HG02588 (cell line): Measurements from ENCODE around the gene SCAPER.

Experiments used
- ATAC-seq: cut with Tn5 transposase; IDR thresholded peaks from one replicate; pipeline ENCODE4 v1.9.1; 2021; ENCODE audit warnings: mild to moderate bottlenecking, moderate library complexity; ENCODE audit not compliant: unreplicated experiment

SCAPER gene

DNA sequence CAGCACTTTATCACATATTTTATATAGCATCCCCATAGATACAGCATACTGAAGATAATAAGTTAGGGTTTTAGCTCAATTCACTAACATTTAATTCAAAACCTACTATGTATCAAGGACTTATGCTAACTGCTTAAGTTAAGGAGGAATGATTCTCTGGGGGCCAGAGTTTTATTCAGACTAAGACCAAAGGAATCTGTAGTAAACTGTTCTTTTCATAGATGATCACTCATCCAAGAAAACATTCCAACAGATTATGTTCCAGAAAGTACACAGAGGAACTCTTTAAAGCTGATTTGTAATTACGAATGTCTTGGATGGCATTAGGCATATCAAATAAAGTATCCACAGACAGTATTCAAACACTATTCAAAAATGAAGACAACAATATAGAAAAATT is 226.4 kb downstream of the SCAPER start:
- no peak for ATAC-seq

DNA sequence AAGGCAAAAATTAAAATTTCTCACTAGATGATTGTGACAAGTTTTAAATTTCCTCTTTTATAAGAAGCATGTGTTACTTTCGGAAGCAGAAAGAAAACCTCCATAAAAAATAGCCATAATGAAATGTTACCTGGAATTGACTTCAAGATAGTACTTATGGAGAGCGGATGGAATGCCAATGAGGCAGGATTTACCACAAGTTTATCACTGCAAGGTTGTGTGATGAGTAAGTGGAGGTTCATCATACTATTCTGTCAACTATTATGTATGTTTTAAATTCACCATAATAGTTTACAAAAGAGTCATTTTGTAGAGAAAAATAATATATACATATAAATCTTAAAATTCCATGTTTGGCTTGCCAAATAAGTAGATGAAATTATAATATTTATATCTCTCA is 230.3 kb downstream of the SCAPER start:
- ATAC-seq = no peak

DNA sequence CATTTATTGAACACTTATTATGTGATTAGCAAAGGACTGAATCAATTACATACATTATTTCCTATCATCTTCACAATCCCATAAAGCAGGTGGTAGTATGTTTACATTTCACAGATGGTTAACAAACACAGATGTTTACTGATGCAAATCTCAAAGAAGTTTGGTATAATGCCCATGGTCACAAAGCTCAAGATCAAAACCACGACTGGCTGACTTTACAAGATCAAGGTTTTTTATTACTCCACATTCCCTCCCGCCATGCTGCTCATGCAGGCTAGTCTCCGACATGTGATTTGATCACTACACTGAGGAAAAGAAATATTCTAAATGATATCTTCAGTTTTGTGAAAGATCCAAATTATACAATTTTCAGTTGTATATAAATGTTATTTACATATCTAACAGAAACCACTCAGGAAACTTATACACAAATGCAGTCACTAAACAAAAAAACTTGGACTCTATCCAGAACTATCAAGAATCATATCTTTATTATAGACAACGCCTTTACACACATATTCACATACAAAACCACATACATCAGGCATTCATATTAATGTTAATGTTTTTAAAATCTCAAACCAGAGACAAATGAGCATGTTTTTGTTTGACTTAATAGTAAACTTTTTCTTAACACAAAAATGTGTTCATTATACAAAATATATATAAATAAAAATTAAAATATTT is 235.5 kb downstream of the SCAPER start:
- no peak for ATAC-seq

DNA sequence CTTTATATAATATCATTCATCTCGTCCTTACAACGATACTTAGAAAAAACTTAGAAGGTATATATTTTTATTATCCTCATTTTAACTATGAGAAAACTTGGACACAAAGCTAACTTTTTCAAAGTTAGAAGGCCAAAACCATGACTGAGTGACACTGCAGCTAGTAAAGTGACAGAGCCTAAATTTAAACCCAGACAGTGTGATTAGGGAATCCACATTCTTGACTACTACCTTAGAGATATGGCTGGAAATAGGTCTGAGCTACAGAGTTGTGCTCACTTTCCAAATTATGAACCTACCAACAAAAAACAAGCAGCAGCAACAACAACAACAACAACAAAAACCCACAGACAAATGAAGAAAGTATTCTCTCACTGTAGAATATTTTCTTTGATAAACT is 236.2 kb downstream of the SCAPER start:
- no peak for ATAC-seq

DNA sequence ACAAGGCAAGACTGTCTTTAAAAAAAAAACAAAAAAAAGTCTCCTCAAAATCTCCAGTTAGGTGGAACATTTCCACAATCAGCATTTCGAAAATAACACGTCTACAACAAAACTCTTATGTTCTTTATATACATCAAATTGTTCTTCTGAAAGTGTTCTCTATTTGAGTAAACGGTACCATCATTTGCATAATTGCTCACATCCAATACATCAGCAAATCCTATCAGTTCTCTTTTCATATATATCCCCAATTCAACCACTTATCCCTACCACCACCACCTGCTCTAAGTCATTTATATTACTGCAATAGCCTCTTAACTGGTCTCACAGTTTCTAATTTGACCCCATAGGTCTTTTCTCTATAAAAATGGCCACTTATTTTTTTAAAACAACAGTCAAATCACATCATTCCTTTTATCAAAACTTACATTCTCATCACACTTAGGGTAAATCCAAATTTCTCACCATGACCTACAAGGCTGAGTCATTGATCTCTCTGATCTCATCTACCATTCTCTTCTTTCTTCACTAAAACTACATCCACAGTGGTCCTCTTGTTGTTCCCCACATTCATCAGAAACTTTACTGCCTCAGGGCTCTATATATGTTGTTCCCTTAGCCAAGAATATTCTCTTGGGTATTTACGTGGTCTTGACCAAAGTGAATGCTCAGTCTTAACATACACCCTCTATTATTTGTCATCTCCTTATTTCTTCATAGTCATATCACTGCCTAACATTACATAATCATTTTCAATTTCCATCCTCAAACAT is 237.0 kb downstream of the SCAPER start:
- no peak for ATAC-seq

DNA sequence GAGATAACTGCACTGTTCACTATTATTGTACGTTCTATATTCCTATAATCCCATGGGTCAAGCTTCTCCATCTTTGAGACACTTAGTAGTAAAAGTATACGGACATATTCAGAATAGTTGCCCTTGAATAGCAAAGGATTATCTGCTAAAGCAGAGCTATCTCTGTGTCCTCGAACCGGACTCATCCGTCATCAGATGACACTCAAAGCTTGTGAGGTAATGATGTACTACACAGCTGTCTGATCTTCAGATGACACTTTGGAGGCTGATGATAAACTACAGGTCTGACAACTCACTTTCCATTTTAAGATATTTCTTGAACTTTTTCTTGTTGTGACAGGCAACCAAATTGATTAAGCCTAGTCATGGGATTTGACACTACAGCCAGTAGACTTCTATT is 240.2 kb downstream of the SCAPER start:
- ATAC-seq = no peak

DNA sequence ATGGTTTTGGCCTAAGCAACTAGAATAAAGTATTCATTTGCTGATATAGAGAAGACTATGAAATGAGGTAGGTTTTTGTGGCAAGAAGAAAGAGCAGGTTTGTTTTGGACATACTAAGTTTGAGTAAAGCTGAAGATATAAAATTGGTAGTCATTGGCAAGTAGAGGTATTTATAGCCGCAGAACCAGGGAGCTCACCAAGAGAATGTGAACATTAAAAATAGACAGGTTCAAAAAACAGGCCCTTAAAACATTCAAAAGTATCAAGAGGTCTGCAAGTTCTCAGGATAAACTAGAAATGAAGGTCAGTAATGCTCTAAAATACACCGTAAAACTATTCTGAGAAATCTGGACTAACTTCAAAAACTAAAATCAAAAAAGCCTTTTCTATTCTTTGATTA is 240.7 kb downstream of the SCAPER start:
- no peak for ATAC-seq

DNA sequence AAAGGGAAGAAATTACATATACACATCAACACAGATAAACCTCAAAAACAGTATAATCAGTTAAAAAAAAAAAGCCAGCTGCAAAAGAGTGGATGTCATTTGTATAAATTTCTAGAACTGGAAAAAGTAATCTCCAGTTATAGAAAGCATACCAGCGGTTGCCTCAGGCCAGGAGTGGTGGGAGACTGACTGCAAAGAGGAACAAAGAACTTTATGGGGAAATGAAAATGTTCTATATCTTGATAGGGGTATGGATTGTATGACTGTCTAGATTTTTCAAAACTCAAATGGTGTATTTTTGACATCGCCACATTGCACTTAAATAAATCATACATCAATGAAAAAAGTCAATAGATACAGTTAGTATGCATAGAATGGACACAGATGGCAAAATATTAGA is 241.6 kb downstream of the SCAPER start:
- no peak for ATAC-seq

DNA sequence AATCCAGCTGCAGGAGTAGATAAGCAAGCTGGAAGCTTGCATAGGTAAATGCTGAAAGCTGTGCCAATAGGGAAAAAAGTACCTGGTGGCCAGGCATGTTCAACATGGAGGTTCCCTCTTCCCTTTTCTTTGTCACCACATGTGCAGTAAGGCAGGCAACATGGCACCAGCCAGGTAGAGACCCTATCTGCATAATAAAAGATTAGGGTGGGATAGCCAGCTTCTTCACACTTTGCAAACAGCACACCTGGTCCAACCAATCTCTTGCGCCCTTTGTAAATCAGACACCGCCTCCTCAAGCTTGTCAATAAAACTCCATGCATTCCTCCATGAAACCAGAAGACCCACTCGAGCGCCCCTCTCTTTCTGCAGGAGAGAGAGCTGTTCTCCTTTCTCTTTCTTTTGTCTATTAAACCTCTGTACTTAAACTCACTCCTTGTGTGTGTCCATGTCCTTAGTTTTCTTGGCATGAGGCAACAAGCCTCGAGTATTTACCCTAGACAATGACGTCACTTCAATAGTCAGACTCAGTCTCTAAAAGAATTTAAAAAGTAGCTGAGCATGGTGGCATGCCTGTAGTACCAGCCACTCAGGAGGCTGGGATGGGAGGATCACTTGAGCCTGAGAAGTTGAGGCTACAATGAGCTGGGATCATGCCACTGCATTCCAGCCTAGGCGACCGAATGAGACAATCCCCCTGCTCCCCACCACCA is 256.3 kb downstream of the SCAPER start:
- ATAC-seq = no peak

DNA sequence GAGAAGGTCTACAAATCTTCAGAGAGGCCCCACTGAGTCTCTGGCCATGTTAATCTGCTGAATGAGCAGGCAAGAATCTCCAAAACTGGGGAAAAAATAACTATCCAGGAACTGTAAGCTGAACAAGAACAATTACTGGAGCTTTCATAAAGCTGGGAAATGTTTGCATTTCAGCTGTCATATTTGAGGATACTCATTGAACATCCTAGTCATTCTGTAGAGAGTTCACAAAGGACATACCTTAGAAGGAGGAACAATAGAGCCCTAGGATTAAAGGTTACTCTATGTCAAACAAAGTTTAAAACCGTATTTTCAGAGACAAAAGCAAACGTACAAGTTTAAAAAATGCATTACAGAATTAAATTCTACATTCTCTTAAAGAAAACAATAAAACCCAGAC is 257.5 kb downstream of the SCAPER start:
- no peak for ATAC-seq

DNA sequence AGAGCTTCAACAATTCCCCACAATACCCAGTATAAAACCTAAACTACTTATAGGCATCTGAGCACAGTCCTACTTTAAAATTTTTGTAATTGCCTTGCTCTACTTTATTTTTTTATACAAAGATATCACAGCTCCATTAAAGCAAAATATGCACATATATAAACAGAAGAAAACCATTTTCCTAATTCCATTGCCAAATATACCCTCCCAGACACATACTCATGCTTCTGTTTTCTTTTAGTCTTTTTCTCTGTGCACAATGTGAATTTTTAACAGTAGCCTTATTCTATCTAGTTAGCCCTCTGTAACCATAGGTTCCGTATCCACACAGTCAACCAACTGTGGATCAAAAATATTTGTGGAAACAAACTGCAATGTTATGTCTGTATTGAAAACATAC is 260.5 kb downstream of the SCAPER start:
- ATAC-seq = no peak

DNA sequence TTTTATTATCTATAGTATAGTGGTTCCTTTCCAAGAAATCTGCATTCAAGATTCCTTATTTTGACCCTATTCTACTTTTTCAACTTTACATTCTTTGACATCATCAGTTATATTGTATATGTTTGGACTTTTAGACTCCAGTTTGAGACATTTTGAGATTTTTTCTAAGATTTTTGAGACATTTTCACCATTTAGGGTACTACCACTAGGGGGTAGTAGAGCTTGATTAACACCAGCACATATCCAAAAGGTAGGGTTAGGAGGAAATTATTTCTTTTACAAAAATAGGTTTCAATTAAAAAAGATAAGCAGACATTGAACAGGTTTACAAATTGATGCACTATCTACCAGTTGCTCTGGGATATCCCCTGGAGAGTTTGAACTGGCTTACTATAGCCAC is 262.5 kb downstream of the SCAPER start:
- ATAC-seq = no peak

DNA sequence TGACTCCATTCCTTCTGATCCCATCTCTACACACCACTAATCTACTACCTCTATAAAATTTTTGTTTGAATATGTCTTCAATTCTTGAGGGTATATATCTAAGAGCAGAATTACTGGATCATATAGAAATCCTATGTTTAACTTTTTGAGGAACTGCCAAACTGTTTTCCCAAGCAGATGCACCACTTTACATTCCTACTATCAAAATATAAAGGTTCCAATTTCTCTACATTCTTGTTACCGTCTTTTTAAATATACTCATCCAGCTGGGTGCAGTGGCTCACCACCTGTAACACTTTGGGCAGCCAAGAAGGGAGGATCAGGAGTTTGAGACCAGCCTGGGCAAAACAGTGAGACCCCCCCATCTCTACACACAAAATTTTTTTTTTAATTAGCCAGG is 268.0 kb downstream of the SCAPER start:
- ATAC-seq = no peak

DNA sequence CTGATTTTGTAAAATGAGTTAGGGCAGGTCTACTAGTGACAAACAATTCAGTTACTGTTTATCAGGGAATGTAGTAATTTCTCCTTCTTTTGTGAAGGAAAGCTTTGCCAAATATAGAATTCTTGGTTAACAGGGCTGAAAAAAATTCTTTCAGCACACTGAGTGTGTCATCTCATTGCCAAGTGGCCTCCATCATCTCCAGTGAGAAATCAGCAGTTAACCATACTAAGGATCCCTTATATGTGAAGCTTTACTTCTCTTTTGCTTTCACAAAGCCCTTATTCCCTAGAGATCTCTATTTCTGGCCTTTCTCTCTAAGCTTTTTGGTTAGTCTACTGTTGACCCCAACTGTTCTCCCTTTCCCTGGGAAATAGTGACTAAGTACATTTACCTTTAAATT is 269.1 kb downstream of the SCAPER start:
- ATAC-seq = no peak

DNA sequence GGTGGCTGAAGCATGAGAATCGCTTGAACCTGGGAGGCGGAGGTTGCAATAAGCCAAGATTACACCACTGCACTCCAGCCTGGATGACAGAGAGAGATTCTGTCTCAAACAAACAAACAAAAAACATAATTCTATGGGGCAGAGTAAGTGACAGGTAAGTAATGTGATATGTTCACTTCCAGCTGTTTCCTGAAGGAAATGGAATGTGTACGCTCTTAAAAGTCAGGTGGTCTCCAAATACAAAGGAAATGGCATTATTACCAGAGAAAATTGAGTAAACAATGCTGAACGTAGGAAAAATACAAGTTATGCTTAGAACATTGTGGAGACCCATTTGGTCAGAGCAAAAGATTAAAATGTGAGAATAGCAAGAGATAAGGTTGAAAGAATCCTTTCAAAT is 278.5 kb downstream of the SCAPER start:
- ATAC-seq = no peak

DNA sequence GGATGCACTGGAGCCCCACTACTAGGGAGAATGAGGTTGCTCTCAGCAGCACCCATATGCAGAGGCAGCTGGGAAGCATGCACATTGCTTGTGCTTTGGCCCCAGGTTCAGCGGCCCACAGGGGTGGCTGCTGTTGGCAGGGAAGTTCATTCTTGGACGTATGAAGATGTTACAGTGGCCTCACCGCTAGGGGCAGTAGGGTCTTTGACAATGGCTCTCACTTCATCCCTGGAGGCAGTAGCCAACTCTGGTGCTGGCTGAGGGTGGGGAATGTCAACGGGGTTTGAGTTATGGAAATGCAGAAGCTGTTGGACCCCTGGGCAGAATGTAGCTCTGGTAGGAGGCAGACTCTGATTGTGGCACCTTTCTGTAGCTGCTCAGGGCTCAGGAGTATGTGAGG is 279.9 kb downstream of the SCAPER start:
- ATAC-seq = no peak

DNA sequence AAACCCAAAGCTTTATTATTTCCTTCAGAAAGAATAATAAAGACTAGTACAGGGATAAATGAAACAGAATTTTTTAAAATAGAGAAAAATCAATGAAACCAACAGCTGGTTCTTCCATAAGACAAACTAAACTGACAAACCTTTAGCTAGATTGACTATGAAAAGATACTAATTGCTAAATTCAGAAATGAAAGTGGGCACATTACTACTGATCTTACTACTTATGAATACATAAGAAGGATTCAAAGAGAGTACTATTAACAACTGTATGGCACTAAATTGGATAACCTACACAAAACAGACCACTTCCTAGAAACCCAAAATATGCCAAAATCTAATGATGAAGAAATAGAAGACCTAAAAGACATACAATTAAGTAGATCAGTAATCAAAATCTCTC is 290.4 kb downstream of the SCAPER start:
- no peak for ATAC-seq

DNA sequence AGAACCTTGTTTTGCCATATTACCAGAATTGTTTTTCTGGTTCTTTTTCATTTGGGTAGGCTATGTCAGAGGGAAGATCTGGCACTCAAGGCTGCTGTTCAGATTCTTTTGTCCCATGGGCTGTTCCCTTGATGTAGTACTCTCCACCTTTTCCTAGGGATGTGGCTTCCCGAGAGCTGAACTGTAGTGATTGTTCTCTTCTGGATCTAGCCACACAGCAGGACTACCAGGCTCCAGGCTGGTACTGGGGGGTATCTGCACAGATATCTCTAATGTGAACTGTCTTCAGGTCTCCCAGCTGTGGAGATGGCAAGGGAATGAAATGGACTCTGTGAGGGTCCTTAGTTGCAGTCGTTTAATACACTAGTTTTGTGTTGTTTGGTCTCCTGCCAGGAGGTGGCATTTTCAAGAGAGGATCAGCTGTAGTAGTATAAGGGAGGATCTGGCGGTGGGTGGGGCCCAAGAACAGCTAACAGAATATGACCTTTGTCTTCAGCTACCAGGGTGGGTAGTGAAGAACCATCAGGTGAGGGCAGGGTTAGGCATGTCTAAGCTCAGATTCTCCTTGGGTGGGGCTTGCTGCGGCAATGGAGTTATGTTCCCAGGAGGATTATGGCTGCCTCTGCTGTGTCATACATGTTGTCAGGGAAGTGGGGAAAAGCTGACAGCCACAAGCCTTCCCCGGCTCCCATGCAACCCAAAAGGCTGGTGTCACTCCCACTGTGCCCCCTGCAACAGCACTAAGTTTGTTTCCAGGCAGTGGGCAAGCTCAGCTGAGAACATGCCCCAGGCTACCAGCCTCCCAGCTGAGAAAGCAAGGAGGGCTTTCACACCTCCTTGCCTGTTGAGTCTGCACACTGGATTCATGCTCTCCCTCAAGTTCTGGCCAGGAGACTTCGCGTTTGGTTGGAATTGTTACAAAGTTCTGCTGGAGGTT is 316.1 kb downstream of the SCAPER start:
- no peak for ATAC-seq

DNA sequence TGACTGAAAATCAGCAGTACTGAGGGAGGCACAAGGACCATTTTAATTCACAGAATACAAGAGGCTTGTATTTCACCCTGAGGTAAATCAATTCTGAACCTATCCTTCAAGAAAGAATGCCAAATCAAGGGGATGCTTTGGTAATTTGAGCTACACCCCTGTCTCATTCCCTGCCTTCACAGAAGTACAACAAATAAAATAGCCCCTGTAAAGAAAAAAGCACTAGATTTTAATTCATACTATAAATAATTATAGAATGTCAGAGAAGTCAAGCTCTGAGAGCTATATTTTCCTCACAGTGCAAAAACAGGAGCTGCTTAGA is 319.6 kb downstream of the SCAPER start:
- ATAC-seq = no peak

DNA sequence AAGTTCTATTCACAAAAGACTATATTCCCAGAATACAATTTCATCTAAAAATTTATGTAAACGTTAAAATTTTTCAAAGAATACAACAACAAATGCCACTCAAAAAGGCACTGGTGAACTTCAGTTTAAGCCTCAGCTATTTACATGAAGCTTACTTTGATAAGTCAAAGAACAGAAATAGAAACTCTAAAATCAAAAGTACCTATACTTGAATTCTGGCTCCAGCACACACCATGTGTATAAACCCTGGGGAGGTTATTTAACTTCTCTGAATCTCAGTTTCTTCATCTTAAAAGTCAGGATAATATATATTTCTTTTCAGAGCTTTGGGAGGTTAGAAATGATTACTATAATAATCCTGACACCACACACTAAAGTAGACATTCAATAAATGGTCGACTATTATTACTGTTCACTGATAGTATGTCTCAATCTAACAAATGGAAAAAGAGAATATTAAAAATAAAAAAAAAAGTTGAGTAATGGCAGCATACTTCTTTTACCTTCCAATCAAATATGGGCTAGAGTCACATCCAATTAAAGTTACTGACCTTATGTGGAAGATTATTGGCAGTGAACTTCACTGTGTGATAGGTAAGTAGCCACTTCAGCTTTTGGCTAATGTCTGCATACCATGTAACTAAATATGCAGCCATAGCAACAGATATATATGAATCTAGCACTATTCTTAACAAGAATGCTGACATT is 320.1 kb downstream of the SCAPER start:
- ATAC-seq = no peak

DNA sequence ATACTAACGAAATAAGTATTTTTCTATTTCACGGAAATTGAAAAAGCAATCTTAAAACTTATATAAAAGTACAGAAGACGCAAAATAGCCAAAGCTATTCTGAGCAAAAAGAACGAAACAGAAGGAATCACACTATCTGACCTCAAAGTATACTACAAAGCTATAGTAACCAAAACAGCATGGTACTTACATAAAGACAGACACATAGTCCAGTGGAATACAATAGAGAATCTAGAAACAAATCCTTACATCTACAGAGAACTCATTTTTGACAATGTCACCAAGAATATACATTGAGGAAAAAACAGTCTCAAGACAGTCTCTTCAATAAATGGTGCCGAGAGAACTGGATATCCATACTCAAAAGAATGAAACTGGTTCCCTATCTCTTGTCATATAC is 322.6 kb downstream of the SCAPER start:
- ATAC-seq = no peak
